ENCODE data around the gene CATSPERE.

DNA sequence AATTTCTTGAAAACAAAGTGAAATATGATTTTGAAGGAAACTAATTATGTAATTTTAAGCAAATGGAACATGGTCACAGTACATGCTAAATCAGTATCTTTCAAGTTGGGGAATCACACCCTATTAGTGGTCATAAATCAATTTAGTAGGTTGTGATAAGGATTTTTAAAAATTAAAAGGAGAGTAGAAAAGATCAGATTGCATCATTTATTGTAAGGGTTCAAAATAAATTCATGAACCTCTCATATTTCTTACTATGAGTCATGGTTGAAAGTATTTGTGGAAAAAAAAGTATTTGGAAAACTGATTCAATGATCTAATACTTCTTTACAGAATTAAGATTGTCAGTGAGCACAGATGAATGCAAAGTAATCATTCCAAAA lies 24.0 kb upstream of the CATSPERE start:
- TF ChIP-seq, protein P1, sequence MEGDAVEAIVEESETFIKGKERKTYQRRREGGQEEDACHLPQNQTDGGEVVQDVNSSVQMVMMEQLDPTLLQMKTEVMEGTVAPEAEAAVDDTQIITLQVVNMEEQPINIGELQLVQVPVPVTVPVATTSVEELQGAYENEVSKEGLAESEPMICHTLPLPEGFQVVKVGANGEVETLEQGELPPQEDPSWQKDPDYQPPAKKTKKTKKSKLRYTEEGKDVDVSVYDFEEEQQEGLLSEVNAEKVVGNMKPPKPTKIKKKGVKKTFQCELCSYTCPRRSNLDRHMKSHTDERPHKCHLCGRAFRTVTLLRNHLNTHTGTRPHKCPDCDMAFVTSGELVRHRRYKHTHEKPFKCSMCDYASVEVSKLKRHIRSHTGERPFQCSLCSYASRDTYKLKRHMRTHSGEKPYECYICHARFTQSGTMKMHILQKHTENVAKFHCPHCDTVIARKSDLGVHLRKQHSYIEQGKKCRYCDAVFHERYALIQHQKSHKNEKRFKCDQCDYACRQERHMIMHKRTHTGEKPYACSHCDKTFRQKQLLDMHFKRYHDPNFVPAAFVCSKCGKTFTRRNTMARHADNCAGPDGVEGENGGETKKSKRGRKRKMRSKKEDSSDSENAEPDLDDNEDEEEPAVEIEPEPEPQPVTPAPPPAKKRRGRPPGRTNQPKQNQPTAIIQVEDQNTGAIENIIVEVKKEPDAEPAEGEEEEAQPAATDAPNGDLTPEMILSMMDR (IDR thresholded peaks at IDR 0.05; ENCODE audit: low read depth, low read length) = no peak
- TF ChIP-seq POLR2A (IDR thresholded peaks at IDR 0.05; ENCODE audit: extremely low read depth, insufficient read length) = no peak
